ENCODE measurements around the gene TMC6. TPM values are rescaled to one million over a fixed set of nuclear protein-coding genes. Genes with fewer than 3 reads are reported as not detected.
A peak's percentile ranks its signal among the peaks of the same experiment; 100 is the strongest.

Gene TMC6
- total RNA-seq, 1 donor from 2014 or later, result 86.4 TPM

GRCh38 chr17:78114831-78115723, 13.5 kb downstream of the TMC6 start:
- Mint-ChIP-seq H3K27me3 (ENCODE audit: low read depth) (no peaks in the 10 kb centered on the region), H3K36me3 (peaks cover 8% of the 10 kb centered on the region), H3K4me1 (no peaks in the 10 kb centered on the region), H3K9me3 (no peaks in the 10 kb centered on the region), H3K27ac (no peak overlapping the region), H3K4me3 (no peak overlapping the region)
- no peak for TF ChIP-seq CTCF (IDR thresholded peaks at IDR 0.05; ENCODE audit: unreplicated experiment)
- no peak for DNase-seq (ENCODE audit: low spot score in 2 of 2, unreplicated experiment in 2 of 2)

- H3K27me3 Mint-ChIP-seq (ENCODE audit: low read depth), result no peaks in the 10 kb centered on the region
- H3K27ac Mint-ChIP-seq, result no peak overlapping the region
- no peak for DNase-seq (ENCODE audit: low spot score in 2 of 2, unreplicated experiment in 2 of 2)
- no peaks in the 10 kb centered on the region for H3K4me1 Mint-ChIP-seq
- peaks cover 10% of the 10 kb centered on the region for H3K36me3 Mint-ChIP-seq
- no peaks in the 10 kb centered on the region for H3K9me3 Mint-ChIP-seq
- H3K4me3 Mint-ChIP-seq, result no peak overlapping the region
- no peak for TF ChIP-seq CTCF (IDR thresholded peaks at IDR 0.05; ENCODE audit: unreplicated experiment)
These were observed 14.5 kb downstream of the TMC6 start for GRCh38 chr17:78113804-78114785.

GRCh38 chr17:78112518-78113471, 15.8 kb downstream of the TMC6 start:
- peaks cover 10% of the 10 kb centered on the region for H3K36me3 Mint-ChIP-seq
- peak; percentile 65 to 87 for DNase-seq (ENCODE audit: low spot score in 2 of 2, unreplicated experiment in 2 of 2)
- no peaks in the 10 kb centered on the region for H3K4me1 Mint-ChIP-seq
- no peaks in the 10 kb centered on the region for H3K27me3 Mint-ChIP-seq (ENCODE audit: low read depth)
- no peak overlapping the region for H3K4me3 Mint-ChIP-seq
- TF ChIP-seq CTCF (IDR thresholded peaks at IDR 0.05; ENCODE audit: unreplicated experiment), result peak; percentile 99
- no peaks in the 10 kb centered on the region for H3K9me3 Mint-ChIP-seq
- no peak overlapping the region for H3K27ac Mint-ChIP-seq

GRCh38 chr17:78111727-78112517, 16.6 kb downstream of the TMC6 start:
- no peak for DNase-seq (ENCODE audit: low spot score in 2 of 2, unreplicated experiment in 2 of 2)

More at GRCh38 chr17:78111727-78112517, 16.6 kb downstream of the TMC6 start:
- no peaks in the 10 kb centered on the region for H3K4me1 Mint-ChIP-seq
- no peak for TF ChIP-seq CTCF (IDR thresholded peaks at IDR 0.05; ENCODE audit: unreplicated experiment)
- H3K36me3 Mint-ChIP-seq, result peaks cover 10% of the 10 kb centered on the region
- no peaks in the 10 kb centered on the region for H3K27me3 Mint-ChIP-seq (ENCODE audit: low read depth)
- no peaks in the 10 kb centered on the region for H3K9me3 Mint-ChIP-seq
- no peak overlapping the region for H3K4me3 Mint-ChIP-seq
- H3K27ac Mint-ChIP-seq, result no peak overlapping the region

All from mesothelial cell of epicardium (in vitro differentiated cells).